ENCODE measurements around the gene KSR1. TPM values are rescaled to one million over a fixed set of nuclear protein-coding genes. Genes with fewer than 3 reads are reported as not detected.

KSR1 gene
- total and polyA plus RNA-seq, 12 donors, result 16.0 to 50.4 (median 38.5) TPM

DNA sequence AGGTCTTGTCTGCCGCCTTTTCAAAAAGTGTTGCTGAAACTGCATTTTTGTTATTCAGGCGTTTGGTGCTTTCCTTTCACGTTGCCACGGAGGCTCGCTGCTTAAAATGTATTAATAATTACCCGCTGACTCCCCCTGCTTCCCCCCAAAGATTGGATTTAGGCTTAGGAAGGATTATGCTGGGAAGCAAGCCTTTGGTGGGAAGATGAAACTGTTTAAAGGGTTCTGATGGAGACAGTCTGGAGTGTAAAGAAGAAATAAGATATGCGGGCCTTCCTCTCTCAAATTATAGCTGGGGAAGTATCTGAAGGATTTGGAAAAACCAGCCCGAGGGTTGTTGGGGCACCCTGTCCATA is 1.1 kb downstream of the KSR1 start:
- Histone ChIP-seq H3K4me1 (replicated peaks in 1 of 2) (peaks cover 9 to 32% of the 10 kb centered on the region in 2 donors), H3K27ac (peak overlapping the region in 2 of 5 donors; percentile 82 to 83), H3K27me3 (no peaks in the 10 kb centered on the region), H3K9me3 (replicated peaks in 1 of 3) (no peaks in the 10 kb centered on the region), H3K36me3 (replicated peaks in 1 of 2) (no peaks in the 10 kb centered on the region), H3K4me3 (peak overlapping the region; percentile 71 to 91 (median 87))
- intact Hi-C loops (cut with DNase I), result loop anchor here (10.0 kb wide), 3 partner anchors 67 to 137 kb away; no protein-coding TSS in a partner anchor
- DNase-seq, result no peak
- TF ChIP-seq POLR2A (IDR thresholded peaks at IDR 0.05), result no peak
- TF ChIP-seq, protein P1, sequence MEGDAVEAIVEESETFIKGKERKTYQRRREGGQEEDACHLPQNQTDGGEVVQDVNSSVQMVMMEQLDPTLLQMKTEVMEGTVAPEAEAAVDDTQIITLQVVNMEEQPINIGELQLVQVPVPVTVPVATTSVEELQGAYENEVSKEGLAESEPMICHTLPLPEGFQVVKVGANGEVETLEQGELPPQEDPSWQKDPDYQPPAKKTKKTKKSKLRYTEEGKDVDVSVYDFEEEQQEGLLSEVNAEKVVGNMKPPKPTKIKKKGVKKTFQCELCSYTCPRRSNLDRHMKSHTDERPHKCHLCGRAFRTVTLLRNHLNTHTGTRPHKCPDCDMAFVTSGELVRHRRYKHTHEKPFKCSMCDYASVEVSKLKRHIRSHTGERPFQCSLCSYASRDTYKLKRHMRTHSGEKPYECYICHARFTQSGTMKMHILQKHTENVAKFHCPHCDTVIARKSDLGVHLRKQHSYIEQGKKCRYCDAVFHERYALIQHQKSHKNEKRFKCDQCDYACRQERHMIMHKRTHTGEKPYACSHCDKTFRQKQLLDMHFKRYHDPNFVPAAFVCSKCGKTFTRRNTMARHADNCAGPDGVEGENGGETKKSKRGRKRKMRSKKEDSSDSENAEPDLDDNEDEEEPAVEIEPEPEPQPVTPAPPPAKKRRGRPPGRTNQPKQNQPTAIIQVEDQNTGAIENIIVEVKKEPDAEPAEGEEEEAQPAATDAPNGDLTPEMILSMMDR (IDR thresholded peaks at IDR 0.05), result no peak
- WGBS, 4 donors, result 9 to 13% (median 11%) methylated on average over 8 of the region's 8 CpGs

DNA sequence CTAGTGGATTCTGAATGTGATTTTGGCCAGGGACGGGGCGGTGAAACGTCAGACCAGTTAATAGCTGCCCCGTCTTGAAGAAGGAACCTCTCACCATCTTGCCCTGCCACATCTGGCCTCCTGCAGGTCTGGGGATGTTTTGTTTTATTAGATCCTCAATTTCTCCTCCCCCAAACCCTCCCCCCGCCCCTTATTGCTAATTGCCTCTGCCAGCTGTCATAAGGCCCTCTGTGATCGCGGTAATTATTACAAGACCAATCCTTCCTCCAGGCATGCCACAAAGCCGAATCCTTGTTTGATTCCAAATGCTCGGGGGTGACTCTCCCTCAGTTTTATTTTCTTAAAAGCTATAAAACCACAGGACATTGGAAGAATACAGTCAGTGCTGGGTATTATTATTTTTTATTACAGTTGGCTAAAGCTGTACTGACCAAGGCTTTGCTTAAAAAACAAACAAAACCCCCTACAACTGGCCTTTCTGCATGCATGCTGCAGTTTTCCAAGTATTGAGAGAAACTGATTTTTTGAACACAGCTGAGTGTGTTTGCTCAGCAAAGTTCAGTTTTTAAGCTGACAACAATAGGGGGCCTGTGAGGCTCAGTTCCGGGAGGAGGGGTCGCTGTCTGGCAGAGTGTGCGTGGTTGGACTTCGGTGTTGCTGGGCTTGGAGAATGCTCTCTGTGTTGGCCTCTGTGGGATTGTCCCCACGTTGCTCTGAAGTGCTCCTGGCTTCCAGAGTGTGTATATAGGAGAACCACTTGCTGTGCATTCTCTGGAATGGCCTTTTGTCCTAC is 1.7 kb downstream of the KSR1 start:
- no peaks in the 10 kb centered on the region for H3K36me3 ChIP-seq (replicated peaks in 1 of 2)
- H3K9me3 ChIP-seq (replicated peaks in 1 of 3), result no peaks in the 10 kb centered on the region
- peak overlapping the region in 1 of 4 donors; percentile 91 for H3K4me3 ChIP-seq
- 37 to 53% (median 45%) methylated on average over 12 to 14 of the region's 14 CpGs for WGBS, 4 donors
- TF ChIP-seq, protein P1 (IDR thresholded peaks at IDR 0.05), result no peak
- TF ChIP-seq POLR2A (IDR thresholded peaks at IDR 0.05), result no peak
- intact Hi-C loops (cut with DNase I), result loop anchor here (10.0 kb wide), 3 partner anchors 67 to 137 kb away; no protein-coding TSS in a partner anchor
- H3K27ac ChIP-seq, result no peak overlapping the region
- no peaks in the 10 kb centered on the region for H3K27me3 ChIP-seq
- peaks cover 9 to 32% of the 10 kb centered on the region in 2 donors for H3K4me1 ChIP-seq (replicated peaks in 1 of 2)
- DNase-seq, result no peak

DNA sequence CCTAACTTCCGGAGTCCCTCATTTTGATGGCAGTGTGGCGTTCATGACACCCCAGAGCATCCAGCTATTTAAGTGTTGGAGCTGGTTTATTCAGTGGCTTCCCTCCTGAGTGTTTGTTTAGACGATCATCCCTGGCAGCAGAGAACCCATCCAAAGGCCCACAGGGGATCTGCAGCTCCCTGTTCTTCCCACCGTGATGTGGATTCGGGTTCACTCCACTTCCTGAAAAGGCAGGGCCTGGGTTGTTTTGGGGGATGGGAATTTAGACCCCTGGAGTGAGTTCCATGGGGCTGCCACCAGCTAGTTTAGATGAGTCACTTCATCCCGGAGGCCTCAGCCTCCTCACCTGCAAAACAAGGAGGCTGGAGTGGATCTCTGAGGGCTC is 2.3 kb downstream of the KSR1 start:
- peaks cover 9 to 36% of the 10 kb centered on the region in 2 donors for H3K4me1 ChIP-seq (replicated peaks in 1 of 2)

DNA sequence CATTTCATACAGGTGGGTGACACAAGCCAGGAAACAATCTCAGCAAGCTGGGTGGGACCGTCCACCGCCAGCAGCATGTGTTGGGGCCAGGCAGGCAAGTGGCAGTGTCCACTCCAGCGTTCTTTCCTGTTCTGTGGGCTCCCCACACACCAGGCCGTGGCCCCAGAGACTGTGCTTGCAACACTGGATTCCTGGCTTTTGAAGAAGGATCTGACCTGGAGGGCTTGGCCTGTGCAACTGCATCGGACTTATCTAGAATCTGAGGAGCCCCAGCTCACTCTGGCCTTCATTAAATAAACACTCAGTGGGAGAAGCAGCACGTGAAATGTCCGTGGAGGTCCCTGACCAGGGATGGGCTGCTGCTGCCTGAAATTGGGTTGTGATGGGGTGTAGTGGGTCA is 3.2 kb downstream of the KSR1 start:
- no peak for DNase-seq
- Histone ChIP-seq H3K9me3 (replicated peaks in 1 of 3) (no peaks in the 10 kb centered on the region), H3K27me3 (no peaks in the 10 kb centered on the region), H3K27ac (no peak overlapping the region), H3K4me3 (no peak overlapping the region), H3K36me3 (replicated peaks in 1 of 2) (no peaks in the 10 kb centered on the region), H3K4me1 (replicated peaks in 1 of 2) (peaks cover 9 to 38% of the 10 kb centered on the region in 2 donors)
- WGBS, 4 donors, result 45 to 60% (median 55%) methylated on average over 3 to 7 of the region's 7 CpGs
- intact Hi-C loops (cut with DNase I), result loop anchor here (10.0 kb wide), 3 partner anchors 65 to 135 kb away; no protein-coding TSS in a partner anchor
- TF ChIP-seq, protein P1 (IDR thresholded peaks at IDR 0.05), result no peak
- no peak for TF ChIP-seq POLR2A (IDR thresholded peaks at IDR 0.05)

More for the DNA sequence above, 2.3 kb downstream of the KSR1 start:
- Histone ChIP-seq H3K36me3 (replicated peaks in 1 of 2) (no peaks in the 10 kb centered on the region), H3K9me3 (replicated peaks in 1 of 3) (no peaks in the 10 kb centered on the region), H3K27me3 (no peaks in the 10 kb centered on the region), H3K4me3 (no peak overlapping the region), H3K27ac (no peak overlapping the region)
- 53 to 73% (median 61%) methylated on average over 6 of the region's 6 CpGs for WGBS, 4 donors
- TF ChIP-seq, protein P1 (IDR thresholded peaks at IDR 0.05), result no peak
- no peak for TF ChIP-seq POLR2A (IDR thresholded peaks at IDR 0.05)
- DNase-seq, result no peak
- intact Hi-C loops (cut with DNase I), result loop anchor here (10.0 kb wide), 3 partner anchors 66 to 136 kb away; no protein-coding TSS in a partner anchor
